Eye (tissue), 1 donor: Measurements from ENCODE around the gene GRM7.
"Not testable (repeated sequence)": the region's sequence is repeated elsewhere in the genome, so short reads cannot be mapped to it uniquely, and the experiment has no call there.

ENCODE experiments used
- DNase-seq: peaks from one replicate; pipeline ENCODE4 v3.0.0-alpha.2; 2015

The GRM7 gene

GRCh38 chr3:6860954-6861624 is at the start of gene GRM7:
Gene GRM7 (plus strand): TSS chr3:6861115.
- peak; percentile 82 for DNase-seq

- DNase-seq: no peak
Measured at GRCh38 chr3:6821411-6821810, 39.5 kb upstream of the GRM7 start.

GRCh38 chr3:6825524-6825923 is 35.4 kb upstream of the GRM7 start:
- DNase-seq: no peak

- DNase-seq: no peak
Measured at GRCh38 chr3:6827453-6827852, 33.5 kb upstream of the GRM7 start.

GRCh38 chr3:6844723-6845122 is 16.2 kb upstream of the GRM7 start:
- DNase-seq: no peak

GRCh38 chr3:6854184-6854583 is 6.7 kb upstream of the GRM7 start:
- no peak for DNase-seq

- no peak for DNase-seq
Measured at GRCh38 chr3:6857510-6857909, 3.4 kb upstream of the GRM7 start.

GRCh38 chr3:6860149-6860953 is 564 bp upstream of the GRM7 start:
- DNase-seq: peak; percentile 49

GRCh38 chr3:6861625-6862000 is 698 bp downstream of the GRM7 start:
- peak; percentile 61 for DNase-seq

GRCh38 chr3:6862041-6862879 is 1.3 kb downstream of the GRM7 start:
- peak; percentile 54 for DNase-seq

- DNase-seq: peak; percentile 41
Measured at GRCh38 chr3:6862880-6863195, 1.9 kb downstream of the GRM7 start.

- DNase-seq: no peak
Measured at GRCh38 chr3:6867269-6867668, 6.4 kb downstream of the GRM7 start.

GRCh38 chr3:6878731-6879130 is 17.8 kb downstream of the GRM7 start:
- no peak for DNase-seq

- no peak for DNase-seq
Measured at GRCh38 chr3:6912240-6912639, 51.3 kb downstream of the GRM7 start.

GRCh38 chr3:6915898-6916297 is 55.0 kb downstream of the GRM7 start:
- no peak for DNase-seq

- DNase-seq: peak; percentile 6
Measured at GRCh38 chr3:6921066-6921465, 60.2 kb downstream of the GRM7 start.

GRCh38 chr3:6921876-6922275 is 61.0 kb downstream of the GRM7 start:
- DNase-seq: no peak

GRCh38 chr3:6928064-6928463 is 67.1 kb downstream of the GRM7 start:
- DNase-seq: no peak

GRCh38 chr3:6929918-6930317 is 69.0 kb downstream of the GRM7 start:
- DNase-seq: no peak

- not testable (repeated sequence) for DNase-seq
Measured at GRCh38 chr3:6935418-6935817, 74.5 kb downstream of the GRM7 start.

GRCh38 chr3:6935970-6936369 is 75.1 kb downstream of the GRM7 start:
- DNase-seq: no peak

GRCh38 chr3:6962801-6963200 is 101.9 kb downstream of the GRM7 start:
- DNase-seq: no peak

- DNase-seq: no peak
Measured at GRCh38 chr3:6965881-6966280, 105.0 kb downstream of the GRM7 start.

- DNase-seq: no peak
Measured at GRCh38 chr3:6971933-6972332, 111.0 kb downstream of the GRM7 start.
